HepG2 (cell line): Measurements from ENCODE around the gene PSMB3. TPM values are rescaled to one million over a fixed set of nuclear protein-coding genes. Genes with fewer than 3 reads are reported as not detected.

ENCODE experiments used
- ELF4 ChIP-seq: sonication (generic); formaldehyde crosslinking; IDR thresholded peaks from 2 replicates; pipeline ENCODE4 v1.5.0; 2020; ENCODE audit warnings: missing genetic modification reagents, mild to moderate bottlenecking, moderate library complexity, borderline replicate concordance
- NFAT5 ChIP-seq: sonication (generic); formaldehyde crosslinking; IDR thresholded peaks from 2 replicates; pipeline ENCODE4 v1.4.0; 2020; ENCODE audit warnings: missing genetic modification reagents
- POLR2A ChIP-seq, 2 experiments: IDR thresholded peaks; 2 replicates each; pipeline ENCODE4 v1.6.1; 2011; ENCODE audit warnings: low read depth in 2 of 2, low read length in 2 of 2, mild to moderate bottlenecking in 1 of 2, moderate library complexity in 1 of 2; ENCODE audit not compliant: insufficient read depth in 1 of 2
- RAD21 ChIP-seq: fragments of 450-650 bp; formaldehyde crosslinking; IDR thresholded peaks from 2 replicates; pipeline ENCODE4 v1.5.0; 2020; ENCODE audit warnings: mild to moderate bottlenecking
- SOX13 ChIP-seq, 3 experiments: fragments of 450-650 bp in 1 of 3; sonication (generic) in 1 of 3; formaldehyde crosslinking in 1 of 3; IDR thresholded peaks in 2 of 3; conservative IDR thresholded peaks in 1 of 3; 2 replicates each; pipeline versions ENCODE4 v1.5.0 to v1.6.1; 2016 to 2020; ENCODE audit warnings: antibody characterized with exemption in 1 of 3, mild to moderate bottlenecking in 1 of 3, missing compliant biosample characterization in 1 of 3, missing genetic modification reagents in 1 of 3, moderate library complexity in 1 of 3
- SRSF4 ChIP-seq: fragments of 200-400 bp; formaldehyde crosslinking; IDR thresholded peaks from one replicate; pipeline ENCODE4 v1.6.1; 2018; ENCODE audit warnings: mild to moderate bottlenecking, low read depth, low read length, moderate library complexity; ENCODE audit not compliant: poor library complexity, severe bottlenecking
- ZHX1 ChIP-seq: sonication (generic); formaldehyde crosslinking; IDR thresholded peaks from 2 replicates; pipeline ENCODE4 v1.8.1; 2022; ENCODE audit warnings: low read depth, mild to moderate bottlenecking, missing genetic modification reagents
- ZHX2 ChIP-seq, 2 experiments: sonication (generic) in 1 of 2; formaldehyde crosslinking in 1 of 2; IDR thresholded peaks; 2 replicates each; pipeline versions ENCODE4 v1.6.1 to v1.9.0; 2014 to 2022; ENCODE audit warnings: antibody characterized with exemption in 1 of 2, borderline replicate concordance in 1 of 2, inconsistent platforms in 1 of 2, low read depth in 1 of 2, missing genetic modification reagents in 1 of 2
- ZNF253 ChIP-seq: sonication (generic); formaldehyde crosslinking; IDR thresholded peaks from 2 replicates; pipeline ENCODE4 v1.8.0; 2022; ENCODE audit warnings: mild to moderate bottlenecking, missing genetic modification reagents, borderline replicate concordance
- ZNF263 ChIP-seq: sonication (generic); formaldehyde crosslinking; IDR thresholded peaks from 2 replicates; pipeline ENCODE4 v1.4.0; 2020; ENCODE audit warnings: missing genetic modification reagents
- ZNF556 ChIP-seq: sonication (generic); formaldehyde crosslinking; IDR thresholded peaks from 2 replicates; pipeline ENCODE4 v1.4.0; 2020; ENCODE audit warnings: mild to moderate bottlenecking, missing genetic modification reagents, borderline replicate concordance
- ZNF749 ChIP-seq: sonication (generic); formaldehyde crosslinking; IDR thresholded peaks from 2 replicates; pipeline ENCODE4 v1.8.0; 2022; ENCODE audit warnings: mild to moderate bottlenecking, missing genetic modification reagents, moderate library complexity, borderline replicate concordance
- ZNF773 ChIP-seq: sonication (generic); formaldehyde crosslinking; IDR thresholded peaks from 2 replicates; pipeline ENCODE4 v1.4.0; 2020; ENCODE audit warnings: missing genetic modification reagents, borderline replicate concordance
- ZNF841 ChIP-seq: sonication (generic); formaldehyde crosslinking; IDR thresholded peaks from 2 replicates; pipeline ENCODE4 v1.8.1; 2023; ENCODE audit warnings: missing genetic modification reagents, borderline replicate concordance
- ZSCAN31 ChIP-seq: sonication (generic); formaldehyde crosslinking; IDR thresholded peaks from 2 replicates; pipeline ENCODE4 v1.5.0; 2020; ENCODE audit warnings: low read depth, mild to moderate bottlenecking, missing genetic modification reagents
- polyA plus RNA-seq, 8 experiments: library from polyadenylated mRNA; depleted of rRNA in 3 of 8; stranded (reverse) in 7 of 8; unstranded in 1 of 8; fragments of >200 nt; fragmentation: Illumina TruSeq in 4 of 8; extraction: Trizol in 4 of 8; gene quantifications; 2 replicates each; pipeline versions ENCODE4 v1.2.1 to v1.2.3, GENCODE V29; 2011 to 2016; ENCODE audit warnings: low read depth in 4 of 8, missing spikeins in 1 of 8, mixed read lengths in 1 of 8; ENCODE audit not compliant: insufficient read depth in 1 of 8
- total RNA-seq, 5 experiments: library from RNA; depleted of rRNA; stranded (reverse); fragments of >200 nt; fragmentation: Illumina TruSeq; extraction: Trizol; gene quantifications; 2 replicates each; pipeline ENCODE4 v1.2.3, GENCODE V29; 2016; ENCODE audit warnings: low read depth in 1 of 5

The PSMB3 gene
- total and polyA plus RNA-seq, 2 of the 13 experiments (the other 11 are each of a cell fraction or from before 2014, with no cell fraction given), result 366 to 517 TPM

- TF ChIP-seq ZHX1 (CRISPR knock-in tag), result 0 out of 2 replicates have a peak, but pooled peaks have one; percentile 16
- TF ChIP-seq ZNF556 (CRISPR knock-in tag), result no peak
- no peak for TF ChIP-seq SRSF4
- TF ChIP-seq ZNF749 (CRISPR knock-in tag), result peak; percentile 55; the same call in 1 of the 2 replicates
- no peak for TF ChIP-seq ZSCAN31 (CRISPR knock-in tag)
- TF ChIP-seq SOX13 (IDR thresholded peaks at IDR 0.05), result no peak
- TF ChIP-seq SOX13 (CRISPR knock-in tag; conservative IDR thresholded peaks at IDR 0.05 in 1 of 2, IDR thresholded peaks at IDR 0.05 in 1 of 2), result no peak
- no peak for TF ChIP-seq RAD21 (CRISPR knock-in tag)
- no peak for TF ChIP-seq ZNF841
- no peak for TF ChIP-seq POLR2A (IDR thresholded peaks at IDR 0.05; ENCODE audit: insufficient read depth in 1 of 2, low read depth in 2 of 2, low read length in 2 of 2)
- TF ChIP-seq ZNF263 (CRISPR knock-in tag), result no peak
- TF ChIP-seq NFAT5 (CRISPR knock-in tag), result 0 out of 2 replicates have a peak, but pooled peaks have one; percentile 21
- no peak for TF ChIP-seq ZHX2 (IDR thresholded peaks at IDR 0.05; ENCODE audit: low read depth)
- no peak for TF ChIP-seq ZHX2 (CRISPR knock-in tag; IDR thresholded peaks at IDR 0.05; ENCODE audit: borderline replicate concordance)
- no peak for TF ChIP-seq ZNF253 (CRISPR knock-in tag)
- TF ChIP-seq ELF4 (CRISPR knock-in tag), result peak; percentile 17; the same call in 1 of the 2 replicates
- TF ChIP-seq ZNF773 (CRISPR knock-in tag), result 0 out of 2 replicates have a peak, but pooled peaks have one; percentile 69
Observed at GRCh38 chr17:38748892-38749222, 3.7 kb upstream of the PSMB3 start (continued).
